K562 (cell line): ENCODE results near the gene CAPN12. TPM values are rescaled to one million over a fixed set of nuclear protein-coding genes. Genes with fewer than 3 reads are reported as not detected.

ENCODE experiments used
- ARHGAP35 ChIP-seq: fragments of 450-650 bp; IDR thresholded peaks from 2 replicates; pipeline ENCODE4 v1.6.1; 2018; ENCODE audit not compliant: partially characterized antibody
- CC2D1A ChIP-seq: fragments of 450-650 bp; IDR thresholded peaks from 2 replicates; pipeline ENCODE4 v1.6.1; 2017; ENCODE audit warnings: mild to moderate bottlenecking
- EGR1 ChIP-seq: fragments of 450-650 bp; conservative IDR thresholded peaks from 2 replicates; pipeline ENCODE4 v1.6.1; 2017; ENCODE audit warnings: mild to moderate bottlenecking
- EP400 ChIP-seq: fragments of 450-650 bp; IDR thresholded peaks from 2 replicates; pipeline ENCODE4 v1.6.1; 2017; ENCODE audit warnings: antibody characterized with exemption, mild to moderate bottlenecking, moderate library complexity
- HDAC1 ChIP-seq, 2 experiments: fragments of 450-650 bp; IDR thresholded peaks; 2 replicates each; pipeline ENCODE4 v1.6.1; 2016 to 2017; ENCODE audit warnings: inconsistent platforms in 1 of 2, mild to moderate bottlenecking in 1 of 2, moderate library complexity in 1 of 2
- IRF2 ChIP-seq: sonication (generic); formaldehyde crosslinking; IDR thresholded peaks from 2 replicates; pipeline ENCODE4 v1.8.1; 2022; ENCODE audit warnings: mild to moderate bottlenecking, missing genetic modification reagents
- MAFF ChIP-seq: IDR thresholded peaks from 2 replicates; pipeline ENCODE4 v1.6.1; 2012; ENCODE audit warnings: low read length, improper control_type of control experiment
- MTA2 ChIP-seq: fragments of 450-650 bp; IDR thresholded peaks from 2 replicates; pipeline ENCODE4 v1.6.1; 2016; ENCODE audit warnings: low read depth
- NR2F6 ChIP-seq: fragments of 450-650 bp; formaldehyde crosslinking; IDR thresholded peaks from 2 replicates; pipeline ENCODE4 v1.4.0; 2020; ENCODE audit warnings: mild to moderate bottlenecking
- PHB2 ChIP-seq: fragments of 450-650 bp; IDR thresholded peaks from 2 replicates; pipeline ENCODE4 v1.6.1; 2017; ENCODE audit warnings: low read depth
- RBM17 ChIP-seq: fragments of 200-400 bp; formaldehyde crosslinking; IDR thresholded peaks from 2 replicates; pipeline ENCODE4 v1.6.1; 2017; ENCODE audit warnings: low read depth, mild to moderate bottlenecking, low read length, borderline replicate concordance
- SMARCC2 ChIP-seq: fragments of 450-650 bp; IDR thresholded peaks from 2 replicates; pipeline ENCODE4 v1.6.1; 2017; ENCODE audit warnings: antibody characterized with exemption, moderate library complexity, mild to moderate bottlenecking, low read depth
- SRSF9 ChIP-seq: fragments of 200-400 bp; formaldehyde crosslinking; IDR thresholded peaks from 2 replicates; pipeline ENCODE4 v1.6.1; 2017; ENCODE audit warnings: low read depth, low read length, borderline replicate concordance
- TAF15 ChIP-seq: fragments of 200-400 bp; formaldehyde crosslinking; IDR thresholded peaks from 2 replicates; pipeline ENCODE4 v1.6.1; 2017; ENCODE audit warnings: mild to moderate bottlenecking, low read depth, low read length, moderate library complexity
- TOE1 ChIP-seq, 2 experiments: fragments of 450-650 bp in 1 of 2; sonication (generic) in 1 of 2; formaldehyde crosslinking in 1 of 2; IDR thresholded peaks; 2 replicates each; pipeline versions ENCODE4 v1.7.1 to v1.8.0; 2016 to 2022; ENCODE audit warnings: borderline replicate concordance in 2 of 2, mild to moderate bottlenecking in 2 of 2, antibody characterized with exemption in 1 of 2, inconsistent platforms in 1 of 2, low read depth in 1 of 2, missing genetic modification reagents in 1 of 2, moderate library complexity in 1 of 2
- ZNF316 ChIP-seq: fragments of 450-650 bp; IDR thresholded peaks from 2 replicates; pipeline ENCODE4 v1.6.1; 2016
- ZNF644 ChIP-seq: fragments of 200-800 bp; sonication (Bioruptor generic); IDR thresholded peaks from 2 replicates; pipeline ENCODE4 v1.6.1; 2016; ENCODE audit warnings: low read depth, missing genetic modification characterization, missing compliant biosample characterization
- polyA plus RNA-seq, 8 experiments: library from polyadenylated mRNA; depleted of rRNA in 4 of 8; stranded (reverse) in 5 of 8; unstranded in 3 of 8; fragments of >200 nt; fragmentation: Nextera tagmentation in 2 of 8; fragmentation: Illumina TruSeq in 1 of 8; extraction: Ambion mirVana in 2 of 8; extraction: Trizol in 1 of 8; gene quantifications; 2 replicates each; pipeline versions ENCODE4 v1.2.1 to v1.2.3, GENCODE V29; 2011 to 2014; ENCODE audit warnings: inconsistent platforms in 1 of 8, missing spikeins in 1 of 8
- total RNA-seq, 7 experiments: library from RNA; depleted of rRNA in 6 of 7; stranded (reverse); fragments of >200 nt in 6 of 7; fragmentation: Illumina TruSeq in 2 of 7; extraction: Trizol in 2 of 7; gene quantifications; 2 replicates each; pipeline versions ENCODE4 v1.2.1 to v1.2.3, GENCODE V29; 2011 to 2021; ENCODE audit warnings: low replicate concordance in 1 of 7
- TF ChIP-seq, protein P1 (sequence below): fragments of 450-650 bp; IDR thresholded peaks from 2 replicates; pipeline ENCODE4 v1.6.1; 2016; ENCODE audit warnings: borderline replicate concordance
- TF ChIP-seq, protein P2 (sequence below): fragments of 200-800 bp; sonication (Bioruptor generic); IDR thresholded peaks from 2 replicates; pipeline ENCODE4 v1.6.1; 2017; ENCODE audit warnings: missing genetic modification characterization, missing compliant biosample characterization
- TF ChIP-seq, protein P3 (sequence below): fragments of 450-650 bp; IDR thresholded peaks from 2 replicates; pipeline ENCODE4 v1.6.1; 2016
- TF ChIP-seq, protein P4 (sequence below), 2 experiments: fragments of 450-650 bp; conservative IDR thresholded peaks; 2 replicates each; pipeline ENCODE4 v1.6.1; 2017; ENCODE audit warnings: mild to moderate bottlenecking in 2 of 2, moderate library complexity in 2 of 2

The CAPN12 gene
- total and polyA plus RNA-seq, 9 of the 15 experiments (the other 6 are each of a cell fraction or from before 2014, with no cell fraction given) = 0.83 to 7.0 (median 1.6) TPM

DNA sequence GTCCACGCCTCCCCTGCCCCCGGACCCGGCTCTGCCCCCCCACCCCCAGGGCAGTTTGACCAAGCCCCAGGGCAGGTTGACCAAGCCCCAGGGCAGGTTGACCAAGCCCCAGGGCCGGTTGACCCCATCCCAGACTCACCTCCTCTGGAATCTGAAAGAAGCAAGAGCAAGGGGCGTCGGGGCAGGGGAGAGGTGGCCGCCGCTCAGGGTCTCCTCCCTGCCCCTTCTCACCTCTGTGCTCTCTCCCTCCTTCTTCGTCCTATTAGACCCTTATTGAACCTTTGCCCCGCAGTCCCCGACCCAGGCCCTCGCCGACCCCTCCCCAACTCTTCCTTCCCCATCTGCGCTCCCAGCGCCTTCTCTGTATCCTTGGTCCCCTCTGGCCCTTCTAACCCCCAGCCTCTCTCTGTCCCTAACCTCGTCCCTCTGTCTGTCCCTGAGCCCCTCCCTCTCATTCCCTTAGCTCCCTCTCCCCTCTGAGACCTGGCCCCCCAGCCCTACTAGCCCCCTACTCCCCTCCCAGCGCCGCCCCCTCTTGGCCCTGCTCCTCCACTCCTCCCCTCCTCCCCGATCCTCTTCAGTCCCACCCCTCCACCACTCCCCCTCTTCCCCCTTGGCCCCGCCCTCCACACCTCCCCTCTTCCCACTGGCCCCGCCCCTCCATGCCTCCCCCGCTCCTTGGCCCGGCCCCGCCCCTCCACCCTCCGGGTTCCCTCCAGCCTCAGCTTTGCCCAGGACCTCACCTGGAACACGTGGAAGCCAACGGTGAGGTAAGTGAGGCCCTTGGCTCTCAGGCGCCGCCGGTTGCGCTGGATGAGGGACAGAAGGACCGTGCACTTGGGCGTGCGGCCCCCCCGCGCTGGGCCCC lies 7.6 kb downstream of the CAPN12 start (continued):
- TF ChIP-seq, protein P1, sequence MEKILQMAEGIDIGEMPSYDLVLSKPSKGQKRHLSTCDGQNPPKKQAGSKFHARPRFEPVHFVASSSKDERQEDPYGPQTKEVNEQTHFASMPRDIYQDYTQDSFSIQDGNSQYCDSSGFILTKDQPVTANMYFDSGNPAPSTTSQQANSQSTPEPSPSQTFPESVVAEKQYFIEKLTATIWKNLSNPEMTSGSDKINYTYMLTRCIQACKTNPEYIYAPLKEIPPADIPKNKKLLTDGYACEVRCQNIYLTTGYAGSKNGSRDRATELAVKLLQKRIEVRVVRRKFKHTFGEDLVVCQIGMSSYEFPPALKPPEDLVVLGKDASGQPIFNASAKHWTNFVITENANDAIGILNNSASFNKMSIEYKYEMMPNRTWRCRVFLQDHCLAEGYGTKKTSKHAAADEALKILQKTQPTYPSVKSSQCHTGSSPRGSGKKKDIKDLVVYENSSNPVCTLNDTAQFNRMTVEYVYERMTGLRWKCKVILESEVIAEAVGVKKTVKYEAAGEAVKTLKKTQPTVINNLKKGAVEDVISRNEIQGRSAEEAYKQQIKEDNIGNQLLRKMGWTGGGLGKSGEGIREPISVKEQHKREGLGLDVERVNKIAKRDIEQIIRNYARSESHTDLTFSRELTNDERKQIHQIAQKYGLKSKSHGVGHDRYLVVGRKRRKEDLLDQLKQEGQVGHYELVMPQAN = 0 out of 2 replicates have a peak, but pooled peaks have one; percentile 31
- TF ChIP-seq NR2F6 (no peak), TAF15 (no peak), EGR1 (peak; percentile 53), EP400 (no peak), MAFF (no peak), ZNF316 (no peak), PHB2 (0 out of 2 replicates have a peak, but pooled peaks have one; percentile 43), HDAC1 (IDR thresholded peaks at IDR 0.05) (peak in 1 of 2 experiments; percentile 51; a peak in 1 of 4 replicates), SRSF9 (no peak), IRF2 (no peak), RBM17 (no peak), ARHGAP35 (peak; percentile 54), ZNF644 (tag) (no peak), MTA2 (no peak), SMARCC2 (no peak), CC2D1A (no peak), TOE1 (IDR thresholded peaks at IDR 0.05; ENCODE audit: borderline replicate concordance) (peak; percentile 58; the same call in 1 of the 2 replicates), TOE1 (CRISPR knock-in tag; IDR thresholded peaks at IDR 0.05; ENCODE audit: borderline replicate concordance, low read depth) (no peak)
- TF ChIP-seq, protein P2, sequence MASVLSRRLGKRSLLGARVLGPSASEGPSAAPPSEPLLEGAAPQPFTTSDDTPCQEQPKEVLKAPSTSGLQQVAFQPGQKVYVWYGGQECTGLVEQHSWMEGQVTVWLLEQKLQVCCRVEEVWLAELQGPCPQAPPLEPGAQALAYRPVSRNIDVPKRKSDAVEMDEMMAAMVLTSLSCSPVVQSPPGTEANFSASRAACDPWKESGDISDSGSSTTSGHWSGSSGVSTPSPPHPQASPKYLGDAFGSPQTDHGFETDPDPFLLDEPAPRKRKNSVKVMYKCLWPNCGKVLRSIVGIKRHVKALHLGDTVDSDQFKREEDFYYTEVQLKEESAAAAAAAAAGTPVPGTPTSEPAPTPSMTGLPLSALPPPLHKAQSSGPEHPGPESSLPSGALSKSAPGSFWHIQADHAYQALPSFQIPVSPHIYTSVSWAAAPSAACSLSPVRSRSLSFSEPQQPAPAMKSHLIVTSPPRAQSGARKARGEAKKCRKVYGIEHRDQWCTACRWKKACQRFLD (CRISPR knock-in tag) = no peak
- TF ChIP-seq, protein P3, sequence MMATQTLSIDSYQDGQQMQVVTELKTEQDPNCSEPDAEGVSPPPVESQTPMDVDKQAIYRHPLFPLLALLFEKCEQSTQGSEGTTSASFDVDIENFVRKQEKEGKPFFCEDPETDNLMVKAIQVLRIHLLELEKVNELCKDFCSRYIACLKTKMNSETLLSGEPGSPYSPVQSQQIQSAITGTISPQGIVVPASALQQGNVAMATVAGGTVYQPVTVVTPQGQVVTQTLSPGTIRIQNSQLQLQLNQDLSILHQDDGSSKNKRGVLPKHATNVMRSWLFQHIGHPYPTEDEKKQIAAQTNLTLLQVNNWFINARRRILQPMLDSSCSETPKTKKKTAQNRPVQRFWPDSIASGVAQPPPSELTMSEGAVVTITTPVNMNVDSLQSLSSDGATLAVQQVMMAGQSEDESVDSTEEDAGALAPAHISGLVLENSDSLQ = no peak
- TF ChIP-seq, protein P4, sequence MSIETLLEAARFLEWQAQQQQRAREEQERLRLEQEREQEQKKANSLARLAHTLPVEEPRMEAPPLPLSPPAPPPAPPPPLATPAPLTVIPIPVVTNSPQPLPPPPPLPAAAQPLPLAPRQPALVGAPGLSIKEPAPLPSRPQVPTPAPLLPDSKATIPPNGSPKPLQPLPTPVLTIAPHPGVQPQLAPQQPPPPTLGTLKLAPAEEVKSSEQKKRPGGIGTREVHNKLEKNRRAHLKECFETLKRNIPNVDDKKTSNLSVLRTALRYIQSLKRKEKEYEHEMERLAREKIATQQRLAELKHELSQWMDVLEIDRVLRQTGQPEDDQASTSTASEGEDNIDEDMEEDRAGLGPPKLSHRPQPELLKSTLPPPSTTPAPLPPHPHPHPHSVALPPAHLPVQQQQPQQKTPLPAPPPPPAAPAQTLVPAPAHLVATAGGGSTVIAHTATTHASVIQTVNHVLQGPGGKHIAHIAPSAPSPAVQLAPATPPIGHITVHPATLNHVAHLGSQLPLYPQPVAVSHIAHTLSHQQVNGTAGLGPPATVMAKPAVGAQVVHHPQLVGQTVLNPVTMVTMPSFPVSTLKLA (conservative IDR thresholded peaks at IDR 0.05) = 0 out of 4 replicates have a peak, but pooled peaks of 1 of the 2 experiments have one; percentile 24
